ENCODE measurements around the gene KLHDC7B.
A peak's percentile ranks its signal among the peaks of the same experiment; 100 is the strongest.
"Not testable (repeated sequence)": the region's sequence is repeated elsewhere in the genome, so short reads cannot be mapped to it uniquely, and the experiment has no call there.

Gene KLHDC7B

GRCh38 chr22:50535113-50535512 lies 10.6 kb upstream of the KLHDC7B start:
- DNase-seq (ENCODE audit: low read depth) = no peak
- H3K4me3 ChIP-seq (ENCODE audit: control insufficient read depth, low read depth, low read length) = no peak overlapping the region
- no peak for TF ChIP-seq CTCF (IDR thresholded peaks at IDR 0.05; ENCODE audit: control insufficient read depth, insufficient read depth, low read depth, low read length, missing control alignments)

- no peak for DNase-seq (ENCODE audit: low read depth)
- TF ChIP-seq CTCF (IDR thresholded peaks at IDR 0.05; ENCODE audit: control insufficient read depth, insufficient read depth, low read depth, low read length, missing control alignments) = no peak
- H3K4me3 ChIP-seq (ENCODE audit: control insufficient read depth, low read depth, low read length) = no peak overlapping the region
These were observed 9.5 kb upstream of the KLHDC7B start for GRCh38 chr22:50536226-50536625.

GRCh38 chr22:50537765-50538164 lies 7.9 kb upstream of the KLHDC7B start:
- no peak for TF ChIP-seq CTCF (IDR thresholded peaks at IDR 0.05; ENCODE audit: control insufficient read depth, insufficient read depth, low read depth, low read length, missing control alignments)
- H3K4me3 ChIP-seq (ENCODE audit: control insufficient read depth, low read depth, low read length) = no peak overlapping the region
- DNase-seq (ENCODE audit: low read depth) = no peak

GRCh38 chr22:50540381-50540780 lies 5.3 kb upstream of the KLHDC7B start:
- H3K4me3 ChIP-seq (ENCODE audit: control insufficient read depth, low read depth, low read length) = no peak overlapping the region
- no peak for TF ChIP-seq CTCF (IDR thresholded peaks at IDR 0.05; ENCODE audit: control insufficient read depth, insufficient read depth, low read depth, low read length, missing control alignments)
- DNase-seq (ENCODE audit: low read depth) = no peak

GRCh38 chr22:50541667-50542026 lies 4.1 kb upstream of the KLHDC7B start:
- H3K4me3 ChIP-seq (ENCODE audit: control insufficient read depth, low read depth, low read length) = not testable (repeated sequence)
- DNase-seq (ENCODE audit: low read depth) = peak; percentile 88

- no peak for DNase-seq (ENCODE audit: low read depth)
- no peak overlapping the region for H3K4me3 ChIP-seq (ENCODE audit: control insufficient read depth, low read depth, low read length)
These were observed 3.2 kb upstream of the KLHDC7B start for GRCh38 chr22:50542416-50542927.

More at GRCh38 chr22:50542416-50542927, 3.2 kb upstream of the KLHDC7B start:
- TF ChIP-seq CTCF (IDR thresholded peaks at IDR 0.05; ENCODE audit: control insufficient read depth, insufficient read depth, low read depth, low read length, missing control alignments) = no peak
